Measurements from ENCODE around the gene MOSPD2.
A peak's percentile ranks its signal among the peaks of the same experiment; 100 is the strongest.

MOSPD2 gene

DNA sequence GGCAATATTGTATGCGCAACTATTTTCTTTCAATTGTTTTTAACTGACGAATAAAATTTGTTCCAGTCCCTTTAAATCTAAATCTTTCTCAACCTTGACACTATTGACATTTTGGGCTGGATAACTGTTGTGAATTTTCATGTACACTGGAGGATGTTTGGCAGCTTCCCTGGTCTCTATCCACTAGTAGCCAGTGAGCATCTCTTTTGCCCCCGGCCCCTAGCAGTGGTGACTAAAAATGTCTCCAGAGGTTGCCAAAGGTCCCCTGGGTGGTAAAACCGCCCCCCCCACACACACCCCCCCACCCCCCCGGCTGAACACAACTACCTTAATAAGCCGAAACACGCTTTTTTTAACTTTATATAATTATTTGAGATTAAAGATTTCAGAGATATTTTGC lies 866 bp upstream of the MOSPD2 start:
- Mint-ChIP-seq H3K4me1 (no peaks in the 10 kb centered on the region), H3K36me3 (ENCODE audit: low read depth) (peaks cover 25% of the 10 kb centered on the region), H3K4me3 (peak overlapping the region; percentile 91 to 96 (median 93)), H3K27ac (no peak overlapping the region), H3K27me3 (ENCODE audit: low read depth) (no peaks in the 10 kb centered on the region), H3K9me3 (peaks cover 16% of the 10 kb centered on the region)
- TF ChIP-seq, protein P1, sequence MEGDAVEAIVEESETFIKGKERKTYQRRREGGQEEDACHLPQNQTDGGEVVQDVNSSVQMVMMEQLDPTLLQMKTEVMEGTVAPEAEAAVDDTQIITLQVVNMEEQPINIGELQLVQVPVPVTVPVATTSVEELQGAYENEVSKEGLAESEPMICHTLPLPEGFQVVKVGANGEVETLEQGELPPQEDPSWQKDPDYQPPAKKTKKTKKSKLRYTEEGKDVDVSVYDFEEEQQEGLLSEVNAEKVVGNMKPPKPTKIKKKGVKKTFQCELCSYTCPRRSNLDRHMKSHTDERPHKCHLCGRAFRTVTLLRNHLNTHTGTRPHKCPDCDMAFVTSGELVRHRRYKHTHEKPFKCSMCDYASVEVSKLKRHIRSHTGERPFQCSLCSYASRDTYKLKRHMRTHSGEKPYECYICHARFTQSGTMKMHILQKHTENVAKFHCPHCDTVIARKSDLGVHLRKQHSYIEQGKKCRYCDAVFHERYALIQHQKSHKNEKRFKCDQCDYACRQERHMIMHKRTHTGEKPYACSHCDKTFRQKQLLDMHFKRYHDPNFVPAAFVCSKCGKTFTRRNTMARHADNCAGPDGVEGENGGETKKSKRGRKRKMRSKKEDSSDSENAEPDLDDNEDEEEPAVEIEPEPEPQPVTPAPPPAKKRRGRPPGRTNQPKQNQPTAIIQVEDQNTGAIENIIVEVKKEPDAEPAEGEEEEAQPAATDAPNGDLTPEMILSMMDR (IDR thresholded peaks at IDR 0.05; ENCODE audit: unreplicated experiment in 3 of 3), result no peak

DNA sequence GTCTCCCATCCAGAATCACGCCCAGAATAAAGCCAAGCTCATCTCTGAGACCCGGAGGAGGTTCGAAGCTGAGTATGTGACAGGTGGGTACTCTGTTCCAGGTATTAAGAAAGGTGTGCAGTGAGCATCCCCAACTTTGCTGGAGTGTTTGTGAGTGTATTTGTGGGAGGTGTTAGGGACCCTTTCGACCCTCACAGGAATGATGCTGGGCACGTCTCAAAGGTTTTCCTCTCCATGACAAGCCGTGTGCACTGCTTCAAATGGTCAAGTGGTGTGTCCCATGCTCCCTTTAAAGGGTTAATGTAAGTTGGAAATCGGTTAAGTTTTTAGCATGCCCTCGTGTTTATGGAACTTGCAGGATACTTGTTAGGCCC lies 442 bp downstream of the MOSPD2 start:
- TF ChIP-seq, protein P1 (IDR thresholded peaks at IDR 0.05; ENCODE audit: unreplicated experiment in 3 of 3), result no peak
- Mint-ChIP-seq H3K27ac (peak overlapping the region; percentile 50 to 77 (median 76)), H3K36me3 (ENCODE audit: low read depth) (peaks cover 15% of the 10 kb centered on the region), H3K4me3 (peak overlapping the region; percentile 91 to 96 (median 93)), H3K4me1 (no peaks in the 10 kb centered on the region), H3K27me3 (ENCODE audit: low read depth) (no peaks in the 10 kb centered on the region), H3K9me3 (peaks cover 10% of the 10 kb centered on the region)

DNA sequence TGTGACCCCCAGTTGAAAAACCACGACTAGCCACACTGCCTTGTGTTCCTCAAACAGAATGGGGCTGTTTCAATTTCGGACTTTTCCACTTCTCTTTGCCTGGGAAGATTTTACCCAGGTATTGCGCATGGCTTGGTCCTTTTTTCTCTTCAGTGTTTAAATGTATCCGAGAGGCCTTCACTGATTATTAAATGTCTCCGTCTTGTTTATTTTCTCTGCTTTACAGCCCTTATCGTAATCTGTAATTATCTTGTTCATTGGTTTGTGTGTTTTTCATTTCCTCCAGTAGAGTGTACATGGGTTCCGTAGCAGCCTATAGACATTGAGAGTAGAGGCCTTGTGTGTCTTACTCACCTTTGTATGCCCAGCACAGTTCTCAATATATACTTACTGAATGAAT lies 2.4 kb downstream of the MOSPD2 start:
- TF ChIP-seq, protein P1 (IDR thresholded peaks at IDR 0.05; ENCODE audit: unreplicated experiment in 3 of 3), result no peak
- Mint-ChIP-seq H3K4me3 (peak overlapping the region; percentile 59 to 72 (median 66)), H3K27me3 (ENCODE audit: low read depth) (no peaks in the 10 kb centered on the region), H3K4me1 (no peaks in the 10 kb centered on the region), H3K9me3 (peaks cover 10% of the 10 kb centered on the region), H3K27ac (peak overlapping the region in 1 of 3 experiments; percentile 9), H3K36me3 (ENCODE audit: low read depth) (peaks cover 11% of the 10 kb centered on the region)

DNA sequence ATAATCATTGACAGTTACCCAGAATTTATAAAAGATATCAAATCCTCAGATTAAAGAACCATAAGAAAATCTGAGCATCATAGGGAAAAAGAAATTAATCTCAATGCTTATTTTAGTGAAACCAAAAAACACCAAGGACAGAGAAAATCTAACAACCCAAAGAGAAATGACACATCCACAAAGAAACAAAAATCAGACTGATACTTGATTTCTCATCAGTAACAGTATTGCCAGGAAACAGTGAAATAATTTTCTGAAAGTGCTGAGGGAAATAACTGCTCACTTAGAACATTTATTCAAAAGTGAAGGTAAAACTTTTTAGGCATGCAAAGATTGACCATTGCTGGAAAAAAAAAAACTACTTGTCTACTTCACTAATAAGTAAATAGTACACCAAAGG lies 10.6 kb downstream of the MOSPD2 start:
- no peaks in the 10 kb centered on the region for H3K4me1 Mint-ChIP-seq
- H3K9me3 Mint-ChIP-seq, result no peaks in the 10 kb centered on the region
- TF ChIP-seq, protein P1 (IDR thresholded peaks at IDR 0.05; ENCODE audit: unreplicated experiment in 3 of 3), result no peak
- H3K27ac Mint-ChIP-seq, result no peak overlapping the region
- no peaks in the 10 kb centered on the region for H3K36me3 Mint-ChIP-seq (ENCODE audit: low read depth)
- H3K4me3 Mint-ChIP-seq, result no peak overlapping the region
- no peaks in the 10 kb centered on the region for H3K27me3 Mint-ChIP-seq (ENCODE audit: low read depth)

DNA sequence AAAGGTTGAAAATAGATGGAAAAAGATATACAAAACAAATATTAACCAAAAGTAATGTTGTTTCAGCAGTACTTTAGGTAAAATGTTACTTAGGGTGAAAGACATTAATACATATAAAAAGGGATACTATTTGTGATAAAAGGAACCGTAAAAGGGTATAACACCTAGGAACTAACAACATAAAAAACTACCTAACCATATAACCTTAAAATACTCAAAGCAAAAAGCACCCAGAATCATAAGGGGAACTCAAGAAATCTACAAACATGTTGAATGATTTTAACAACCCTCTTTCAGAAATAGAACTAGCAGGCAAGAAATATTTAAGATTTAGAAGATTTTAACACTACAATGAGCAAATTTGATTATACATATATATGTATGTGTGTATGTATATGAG lies 11.5 kb downstream of the MOSPD2 start:
- no peaks in the 10 kb centered on the region for H3K9me3 Mint-ChIP-seq
- H3K4me1 Mint-ChIP-seq, result no peaks in the 10 kb centered on the region
- no peaks in the 10 kb centered on the region for H3K27me3 Mint-ChIP-seq (ENCODE audit: low read depth)
- no peak overlapping the region for H3K27ac Mint-ChIP-seq
- H3K36me3 Mint-ChIP-seq (ENCODE audit: low read depth), result no peaks in the 10 kb centered on the region
- no peak overlapping the region for H3K4me3 Mint-ChIP-seq
- TF ChIP-seq, protein P1 (IDR thresholded peaks at IDR 0.05; ENCODE audit: unreplicated experiment in 3 of 3), result no peak

DNA sequence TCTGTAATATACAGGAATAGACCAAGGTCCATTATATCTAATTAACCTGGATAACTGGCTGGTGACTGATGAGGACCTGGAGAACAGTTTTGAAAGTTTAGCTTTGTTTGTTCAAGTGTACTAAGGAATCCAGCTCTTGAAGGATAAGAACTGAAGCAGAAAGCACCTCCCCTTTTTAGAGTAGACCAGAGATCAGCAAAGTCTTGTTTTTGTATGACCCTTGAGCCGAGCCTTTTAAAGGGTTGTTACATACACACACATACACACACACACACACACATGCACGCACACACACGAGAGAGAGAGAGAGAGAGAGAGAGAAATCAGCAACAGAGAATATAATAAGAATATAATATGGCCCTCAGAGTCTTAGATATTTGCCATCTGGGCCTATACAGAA lies 13.0 kb downstream of the MOSPD2 start:
- H3K27me3 Mint-ChIP-seq (ENCODE audit: low read depth), result no peaks in the 10 kb centered on the region
- no peaks in the 10 kb centered on the region for H3K4me1 Mint-ChIP-seq
- TF ChIP-seq, protein P1 (IDR thresholded peaks at IDR 0.05; ENCODE audit: unreplicated experiment in 3 of 3), result no peak
- peak overlapping the region in 1 of 3 experiments; percentile 2 for H3K27ac Mint-ChIP-seq
- no peaks in the 10 kb centered on the region for H3K36me3 Mint-ChIP-seq (ENCODE audit: low read depth)
- H3K4me3 Mint-ChIP-seq, result no peak overlapping the region
- no peaks in the 10 kb centered on the region for H3K9me3 Mint-ChIP-seq
